ENCODE data around the gene AKR1E2. TPM values are rescaled to one million over a fixed set of nuclear protein-coding genes. Genes with fewer than 3 reads are reported as not detected.

The AKR1E2 gene
- total and polyA plus RNA-seq, 7 donors = 0.65 to 5.1 (median 1.8) TPM

DNA sequence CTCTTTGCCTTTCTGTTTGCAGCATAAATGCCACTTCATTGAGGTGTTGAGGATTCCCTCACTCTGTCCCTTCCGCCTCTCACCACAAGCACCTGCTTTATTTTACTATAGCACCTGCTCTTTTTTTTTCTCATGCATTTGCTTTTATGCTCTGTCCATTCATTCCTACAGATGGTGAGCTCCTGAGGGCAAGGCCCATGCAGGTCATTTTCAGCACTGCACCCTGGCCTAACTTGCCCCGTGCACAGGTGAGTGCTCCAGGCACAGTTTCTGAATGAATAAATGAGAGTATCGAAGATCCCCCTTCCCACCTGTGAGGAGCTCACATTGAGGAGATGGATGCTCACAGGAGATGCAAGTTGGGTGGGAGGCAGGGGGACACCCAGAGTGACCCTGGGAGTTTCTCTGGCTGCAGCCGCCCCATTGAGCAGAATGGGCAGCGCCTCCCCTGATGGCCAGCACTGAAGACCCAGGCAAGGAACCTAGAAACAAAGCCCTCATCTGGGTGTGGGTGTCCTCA, 1.2 kb upstream of the AKR1E2 start:
- 94 to 97% (median 96%) methylated on average over 5 of the region's 5 CpGs for WGBS, 3 donors
- TF ChIP-seq, protein P1, sequence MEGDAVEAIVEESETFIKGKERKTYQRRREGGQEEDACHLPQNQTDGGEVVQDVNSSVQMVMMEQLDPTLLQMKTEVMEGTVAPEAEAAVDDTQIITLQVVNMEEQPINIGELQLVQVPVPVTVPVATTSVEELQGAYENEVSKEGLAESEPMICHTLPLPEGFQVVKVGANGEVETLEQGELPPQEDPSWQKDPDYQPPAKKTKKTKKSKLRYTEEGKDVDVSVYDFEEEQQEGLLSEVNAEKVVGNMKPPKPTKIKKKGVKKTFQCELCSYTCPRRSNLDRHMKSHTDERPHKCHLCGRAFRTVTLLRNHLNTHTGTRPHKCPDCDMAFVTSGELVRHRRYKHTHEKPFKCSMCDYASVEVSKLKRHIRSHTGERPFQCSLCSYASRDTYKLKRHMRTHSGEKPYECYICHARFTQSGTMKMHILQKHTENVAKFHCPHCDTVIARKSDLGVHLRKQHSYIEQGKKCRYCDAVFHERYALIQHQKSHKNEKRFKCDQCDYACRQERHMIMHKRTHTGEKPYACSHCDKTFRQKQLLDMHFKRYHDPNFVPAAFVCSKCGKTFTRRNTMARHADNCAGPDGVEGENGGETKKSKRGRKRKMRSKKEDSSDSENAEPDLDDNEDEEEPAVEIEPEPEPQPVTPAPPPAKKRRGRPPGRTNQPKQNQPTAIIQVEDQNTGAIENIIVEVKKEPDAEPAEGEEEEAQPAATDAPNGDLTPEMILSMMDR (IDR thresholded peaks at IDR 0.05) = no peak
- Histone ChIP-seq H3K9me3 (no peaks in the 10 kb centered on the region), H3K4me3 (no peak overlapping the region), H3K27ac (no peak overlapping the region), H3K4me1 (peaks cover 9% of the 10 kb centered on the region), H3K36me3 (ENCODE audit: insufficient read depth in 1 of 2, low read depth in 1 of 2) (no peaks in the 10 kb centered on the region), H3K27me3 (ENCODE audit: insufficient read depth in 3 of 3, low read length in 2 of 3) (no peaks in the 10 kb centered on the region)
- intact Hi-C loops (cut with DNase I) = no loop called here
- ATAC-seq (no peak), DNase-seq (no peak)

DNA sequence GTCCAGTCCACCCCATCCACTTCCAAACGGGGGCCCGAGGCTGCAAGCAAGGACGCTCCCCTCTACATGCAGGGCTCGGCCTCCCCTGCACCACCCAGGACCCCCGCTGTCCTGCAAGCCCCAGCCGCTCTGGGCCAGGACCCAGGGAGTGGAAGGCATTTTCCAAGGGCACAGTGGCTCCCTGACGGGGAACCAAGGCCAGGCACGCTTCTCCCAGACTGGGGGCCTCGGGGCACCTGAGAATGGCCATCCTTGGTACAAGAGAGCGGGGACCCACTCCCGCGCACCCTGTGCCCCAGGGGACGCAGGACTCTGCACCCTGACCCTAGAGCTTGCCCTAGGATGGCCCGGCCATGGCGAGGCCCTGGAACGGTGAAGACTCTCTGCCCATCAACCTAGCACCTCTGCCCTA, 545 bp upstream of the AKR1E2 start:
- H3K4me1 ChIP-seq = peaks cover 9% of the 10 kb centered on the region
- H3K27ac ChIP-seq = peak overlapping the region; percentile 92
- H3K9me3 ChIP-seq = no peaks in the 10 kb centered on the region
- no peaks in the 10 kb centered on the region for H3K36me3 ChIP-seq (ENCODE audit: insufficient read depth in 1 of 2, low read depth in 1 of 2)
- peaks cover 0 to 1% (median 0%) of the 10 kb centered on the region in 3 donors for H3K27me3 ChIP-seq (ENCODE audit: insufficient read depth in 3 of 3, low read length in 2 of 3)
- TF ChIP-seq, protein P1 (IDR thresholded peaks at IDR 0.05) = no peak
- intact Hi-C loops (cut with DNase I) = no loop called here
- ATAC-seq = peak in 1 of 4 donors; percentile 1
- peak in 1 of 2 donors; percentile 28 for DNase-seq
- H3K4me3 ChIP-seq = peak overlapping the region; percentile 80
- 97 to 98% (median 98%) methylated on average over 16 of the region's 16 CpGs for WGBS, 3 donors

DNA sequence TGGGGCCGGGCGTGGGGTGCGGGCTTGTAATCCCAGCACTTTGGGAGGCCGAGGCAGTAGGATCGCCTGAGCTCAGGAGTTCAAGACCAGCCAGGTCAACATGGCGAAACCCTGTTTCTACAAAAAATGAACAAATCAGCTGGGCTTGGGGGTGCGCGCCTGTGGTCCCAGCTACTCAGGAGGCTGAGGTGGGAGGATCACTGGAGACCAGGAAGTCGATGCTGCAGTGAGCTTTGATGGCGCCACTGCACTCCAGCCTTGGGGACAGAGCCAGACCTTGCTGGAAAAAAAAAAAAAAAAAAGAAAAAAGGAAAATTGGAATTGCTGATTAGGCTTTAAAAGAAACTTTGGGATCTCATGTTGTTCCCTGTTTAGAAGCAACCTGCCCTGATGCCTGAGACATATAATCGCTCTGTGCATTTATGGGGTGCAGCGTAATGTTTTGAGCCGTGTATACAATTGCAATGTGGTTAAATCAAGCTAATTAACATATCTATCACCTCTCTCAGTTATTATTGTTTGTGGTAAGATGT, 851 bp downstream of the AKR1E2 start:
- intact Hi-C loops (cut with DNase I) = no loop called here
- TF ChIP-seq, protein P1 (IDR thresholded peaks at IDR 0.05) = no peak
- peak in 1 of 4 donors; percentile 3 for ATAC-seq
- DNase-seq = no peak
- Histone ChIP-seq H3K4me3 (peak overlapping the region; percentile 80), H3K36me3 (ENCODE audit: insufficient read depth in 1 of 2, low read depth in 1 of 2) (peaks cover 0 to 13% of the 10 kb centered on the region in 2 donors), H3K9me3 (no peaks in the 10 kb centered on the region), H3K27me3 (ENCODE audit: insufficient read depth in 3 of 3, low read length in 2 of 3) (peaks cover 0 to 4% (median 1%) of the 10 kb centered on the region in 3 donors), H3K4me1 (peaks cover 9% of the 10 kb centered on the region), H3K27ac (peak overlapping the region; percentile 92)
- WGBS, 3 donors = 47 to 51% (median 47%) methylated on average over 13 of the region's 13 CpGs

DNA sequence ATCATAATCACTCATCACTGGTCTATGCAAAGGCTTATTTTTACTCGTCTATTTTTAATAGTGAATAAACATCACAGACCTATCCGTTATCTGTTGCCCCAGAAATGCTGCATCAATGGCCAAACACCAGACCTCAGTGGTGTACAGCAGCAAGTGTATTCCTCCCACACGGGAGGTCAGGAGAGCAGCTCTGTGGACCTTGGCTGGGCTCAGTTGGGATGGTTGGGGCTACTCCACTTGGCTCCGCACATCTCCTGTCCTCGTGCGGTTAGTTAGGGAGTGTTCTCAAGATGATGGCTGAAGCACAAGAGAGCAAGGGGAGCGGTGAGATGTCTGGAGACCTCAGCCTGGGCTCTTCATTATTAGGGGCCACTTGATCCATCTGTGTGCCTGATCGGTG, 2.0 kb downstream of the AKR1E2 start:
- WGBS, 3 donors = 65 to 82% (median 68%) methylated on average over 8 of the region's 8 CpGs
- Histone ChIP-seq H3K4me1 (peaks cover 9% of the 10 kb centered on the region), H3K4me3 (no peak overlapping the region), H3K27ac (no peak overlapping the region), H3K36me3 (ENCODE audit: insufficient read depth in 1 of 2, low read depth in 1 of 2) (peaks cover 0 to 22% of the 10 kb centered on the region in 2 donors), H3K9me3 (no peaks in the 10 kb centered on the region), H3K27me3 (ENCODE audit: insufficient read depth in 3 of 3, low read length in 2 of 3) (peaks cover 0 to 4% (median 1%) of the 10 kb centered on the region in 3 donors)
- ATAC-seq (no peak), DNase-seq (no peak)
- intact Hi-C loops (cut with DNase I) = no loop called here
- TF ChIP-seq, protein P1 (IDR thresholded peaks at IDR 0.05) = no peak

DNA sequence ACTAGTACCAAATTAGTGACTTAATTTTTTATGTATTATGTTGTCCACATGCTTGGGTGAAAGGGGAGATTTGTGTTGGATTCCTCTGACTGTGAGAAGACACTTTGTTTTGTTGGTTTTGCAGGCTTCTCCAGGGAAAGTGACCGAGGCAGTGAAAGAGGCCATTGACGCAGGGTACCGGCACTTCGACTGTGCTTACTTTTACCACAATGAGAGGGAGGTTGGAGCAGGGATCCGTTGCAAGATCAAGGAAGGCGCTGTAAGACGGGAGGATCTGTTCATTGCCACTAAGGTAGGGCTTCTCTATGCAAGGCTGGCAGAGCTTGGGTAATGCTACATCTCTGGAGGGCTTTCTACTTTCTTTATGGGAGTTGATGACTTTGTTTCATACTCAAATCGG, 4.5 kb downstream of the AKR1E2 start:
- 88 to 94% (median 94%) methylated on average over 8 of the region's 8 CpGs for WGBS, 3 donors
- peaks cover 3 to 47% of the 10 kb centered on the region in 2 donors for H3K36me3 ChIP-seq (ENCODE audit: insufficient read depth in 1 of 2, low read depth in 1 of 2)
- H3K9me3 ChIP-seq = no peaks in the 10 kb centered on the region

More for the DNA sequence above, 4.5 kb downstream of the AKR1E2 start:
- H3K4me3 ChIP-seq = no peak overlapping the region
- TF ChIP-seq, protein P1 (IDR thresholded peaks at IDR 0.05) = no peak
- H3K4me1 ChIP-seq = peaks cover 9% of the 10 kb centered on the region
- ATAC-seq (no peak), DNase-seq (no peak)
- intact Hi-C loops (cut with DNase I) = no loop called here
- H3K27me3 ChIP-seq (ENCODE audit: insufficient read depth in 3 of 3, low read length in 2 of 3) = peaks cover 0 to 4% (median 1%) of the 10 kb centered on the region in 3 donors
- H3K27ac ChIP-seq = no peak overlapping the region

Measured in psoas muscle (tissue), 8 donors.